Islet of Langerhans (tissue), 1 donor: ENCODE measurements around the gene CHI3L1.

Source experiments
- FAIRE-seq: peaks from one replicate; lab custom pipeline; 2011; peaks lifted over from hg19 to GRCh38; lab: Jason Lieb, UNC

Gene CHI3L1

GRCh38 chr1:203180611-203181330 is 5.7 kb downstream of the CHI3L1 start:
- no peak for FAIRE-seq

- no peak for FAIRE-seq
Observed at GRCh38 chr1:203179667-203180005, 6.9 kb downstream of the CHI3L1 start.

DNA sequence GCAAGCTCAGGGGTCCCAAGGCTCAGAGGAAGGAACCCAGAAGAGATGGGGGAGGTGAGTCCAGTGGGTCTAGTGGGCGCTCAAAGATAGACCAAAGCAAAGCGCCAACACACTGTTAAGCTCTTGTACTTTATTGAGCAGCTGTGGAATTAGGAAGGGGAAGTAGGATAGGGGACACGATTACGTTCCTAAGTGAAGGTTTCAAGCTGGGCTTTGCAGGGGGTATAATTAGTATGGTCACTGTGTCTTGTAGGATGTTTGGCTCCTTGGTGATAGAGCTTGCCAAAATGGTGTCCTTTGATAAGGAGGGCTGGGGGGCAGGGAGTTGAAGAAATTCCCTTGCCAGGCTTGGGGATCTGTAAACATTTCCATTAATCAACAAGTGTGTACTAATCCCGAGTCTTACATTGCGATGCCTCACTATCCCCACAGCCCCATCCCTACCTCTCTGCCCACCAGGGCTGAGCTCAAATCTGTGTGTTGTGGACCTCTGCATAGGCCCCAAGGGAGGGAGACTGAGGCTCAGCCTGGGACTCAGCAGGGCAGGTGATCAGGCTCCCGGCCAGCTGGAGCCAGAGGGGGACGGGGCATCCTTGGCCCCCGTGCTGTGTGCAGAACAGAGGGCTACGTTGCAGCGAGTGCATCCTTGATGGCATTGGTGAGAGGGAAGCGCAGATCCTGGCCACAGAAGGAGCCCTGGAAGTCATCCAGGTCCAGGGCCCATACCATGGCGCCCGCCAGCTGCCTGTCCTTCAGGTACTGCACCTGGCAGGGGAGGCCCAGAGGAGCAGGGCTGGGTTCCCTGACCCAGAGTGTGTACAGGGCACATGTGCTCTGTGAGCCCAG is 7.5 kb downstream of the CHI3L1 start:
- no peak for FAIRE-seq

DNA sequence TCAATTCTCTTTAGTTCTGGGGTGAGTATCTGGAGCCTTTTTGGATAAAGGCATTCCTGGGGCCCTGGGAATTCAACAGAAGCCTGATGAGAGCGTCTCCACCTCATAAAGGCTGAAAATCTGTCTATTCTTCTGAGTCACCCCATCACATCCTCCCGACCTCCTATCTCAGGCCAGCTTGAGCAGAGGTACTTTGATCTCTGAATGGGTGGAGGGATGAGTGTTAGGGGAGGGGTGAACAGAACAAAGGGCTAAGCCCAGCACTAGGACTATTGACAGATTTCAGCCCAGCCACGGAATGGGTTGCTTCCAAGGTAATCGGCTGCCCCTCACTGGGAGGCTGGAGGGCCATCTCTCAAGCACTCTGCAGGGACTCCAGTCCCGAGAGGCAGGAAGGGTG is 8.4 kb downstream of the CHI3L1 start:
- no peak for FAIRE-seq

GRCh38 chr1:203177470-203178039 is 8.9 kb downstream of the CHI3L1 start:
- FAIRE-seq, result no peak

- no peak for FAIRE-seq
Observed at GRCh38 chr1:203177036-203177405, 9.5 kb downstream of the CHI3L1 start.

DNA sequence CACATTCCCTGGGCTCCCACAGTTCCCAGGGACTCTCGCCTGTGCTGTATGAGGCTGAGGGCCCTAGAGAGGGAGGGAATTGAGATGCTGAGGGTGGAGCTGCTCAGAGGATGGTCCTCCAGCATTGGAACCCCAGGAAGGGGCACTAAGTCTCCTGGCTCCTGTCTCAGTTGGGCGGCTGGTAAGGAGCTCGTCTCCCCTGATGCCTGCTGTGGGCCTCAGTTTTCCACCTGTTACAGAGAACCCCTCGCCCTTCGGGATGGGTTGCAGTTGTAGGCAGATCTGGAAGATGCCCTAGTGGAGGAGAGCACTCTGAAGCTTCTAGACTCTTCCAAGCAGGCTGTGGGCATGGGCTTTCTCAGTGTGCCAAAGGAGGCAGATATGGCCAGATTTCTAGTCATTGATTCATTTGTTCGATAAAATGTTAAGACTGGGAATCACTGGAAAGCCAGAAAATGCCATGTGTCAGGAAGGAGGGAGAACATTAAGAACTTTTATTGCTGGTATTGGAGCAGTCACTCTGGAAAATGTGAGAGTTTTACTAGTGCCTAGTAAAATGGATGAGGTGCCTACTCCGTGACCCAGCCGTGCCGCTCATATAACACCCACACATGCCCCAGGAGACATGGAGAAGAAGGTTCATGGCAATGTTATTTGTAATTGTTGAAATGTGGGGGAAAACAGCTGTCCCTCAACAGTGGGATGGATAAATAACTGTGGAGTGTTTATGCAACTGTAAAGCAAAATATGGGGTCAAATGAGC is 10.1 kb downstream of the CHI3L1 start:
- no peak for FAIRE-seq

- no peak for FAIRE-seq
Observed at GRCh38 chr1:203175827-203176241, 10.7 kb downstream of the CHI3L1 start.

DNA sequence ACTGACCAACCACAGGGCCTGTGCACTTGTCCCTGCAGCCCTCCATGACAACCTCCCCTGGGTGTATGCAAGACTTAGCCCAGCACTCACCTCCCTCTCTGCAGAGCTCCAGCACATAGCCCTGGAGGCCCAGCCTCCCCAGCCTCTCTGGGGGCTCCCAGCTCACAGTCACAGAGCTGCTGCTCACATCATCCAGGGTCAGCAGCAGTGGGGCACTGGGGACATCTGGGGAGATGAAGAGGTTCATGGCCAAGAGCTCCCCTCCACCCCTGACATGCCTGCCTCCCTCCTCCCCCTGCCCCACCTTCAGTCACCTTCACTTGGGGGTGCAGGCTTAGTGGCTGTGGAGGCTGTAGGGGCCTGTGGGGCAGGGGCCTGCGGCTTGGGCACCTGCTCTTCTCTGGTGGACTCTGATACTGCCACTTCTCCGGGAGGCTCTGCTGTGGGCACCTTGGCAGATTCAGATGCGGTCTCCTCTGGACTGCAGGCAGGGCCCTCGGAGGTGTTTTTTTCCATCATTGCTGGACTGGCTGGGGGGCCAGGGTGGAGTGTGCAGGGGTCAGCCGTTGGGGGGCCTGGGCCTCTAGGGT is 11.2 kb downstream of the CHI3L1 start, which contains the start of gene MYBPH:
MYBPH (minus strand) TSS at position 590 of the 590 bp plus-strand sequence; CDS start at position 519, 71 bp downstream.
- FAIRE-seq, result no peak

DNA sequence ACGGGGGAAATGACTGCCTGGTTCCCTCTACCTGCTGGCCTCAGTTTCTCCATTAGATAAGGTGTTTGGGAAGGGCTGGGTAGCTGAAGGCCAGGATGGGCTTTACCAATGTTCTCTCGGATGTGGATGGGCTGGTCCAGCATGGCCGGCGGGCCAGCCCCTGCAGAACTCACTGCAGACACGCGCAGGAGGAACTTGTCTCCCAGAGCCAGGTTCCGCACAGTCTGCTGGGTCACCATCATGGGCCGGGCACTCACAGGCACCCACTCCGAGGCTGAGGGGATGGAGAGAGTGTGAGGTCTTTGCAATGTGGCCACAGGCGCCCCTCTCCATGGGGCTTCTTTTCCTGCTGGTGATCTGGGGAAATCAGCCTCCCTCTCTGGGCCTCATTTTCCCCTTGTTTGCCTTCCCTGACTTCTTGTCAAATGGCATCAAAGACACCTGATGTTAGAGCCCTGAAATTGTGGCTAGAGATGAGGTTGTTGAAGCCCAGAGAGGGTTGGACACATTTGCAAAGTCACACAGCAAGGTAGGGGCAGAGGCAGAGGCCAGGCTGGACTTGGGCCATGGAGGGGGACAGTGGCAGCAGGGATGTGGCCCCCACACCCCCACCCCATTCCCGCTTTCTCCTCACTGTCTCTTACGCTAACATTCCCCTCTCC is 12.0 kb downstream of the CHI3L1 start:
- FAIRE-seq, result no peak

- no peak for FAIRE-seq
Observed at GRCh38 chr1:203173566-203173965, 12.9 kb downstream of the CHI3L1 start.

GRCh38 chr1:203173011-203173555 is 13.4 kb downstream of the CHI3L1 start:
- FAIRE-seq, result no peak

- no peak for FAIRE-seq
Observed at GRCh38 chr1:203172184-203173010, 14.1 kb downstream of the CHI3L1 start.

DNA sequence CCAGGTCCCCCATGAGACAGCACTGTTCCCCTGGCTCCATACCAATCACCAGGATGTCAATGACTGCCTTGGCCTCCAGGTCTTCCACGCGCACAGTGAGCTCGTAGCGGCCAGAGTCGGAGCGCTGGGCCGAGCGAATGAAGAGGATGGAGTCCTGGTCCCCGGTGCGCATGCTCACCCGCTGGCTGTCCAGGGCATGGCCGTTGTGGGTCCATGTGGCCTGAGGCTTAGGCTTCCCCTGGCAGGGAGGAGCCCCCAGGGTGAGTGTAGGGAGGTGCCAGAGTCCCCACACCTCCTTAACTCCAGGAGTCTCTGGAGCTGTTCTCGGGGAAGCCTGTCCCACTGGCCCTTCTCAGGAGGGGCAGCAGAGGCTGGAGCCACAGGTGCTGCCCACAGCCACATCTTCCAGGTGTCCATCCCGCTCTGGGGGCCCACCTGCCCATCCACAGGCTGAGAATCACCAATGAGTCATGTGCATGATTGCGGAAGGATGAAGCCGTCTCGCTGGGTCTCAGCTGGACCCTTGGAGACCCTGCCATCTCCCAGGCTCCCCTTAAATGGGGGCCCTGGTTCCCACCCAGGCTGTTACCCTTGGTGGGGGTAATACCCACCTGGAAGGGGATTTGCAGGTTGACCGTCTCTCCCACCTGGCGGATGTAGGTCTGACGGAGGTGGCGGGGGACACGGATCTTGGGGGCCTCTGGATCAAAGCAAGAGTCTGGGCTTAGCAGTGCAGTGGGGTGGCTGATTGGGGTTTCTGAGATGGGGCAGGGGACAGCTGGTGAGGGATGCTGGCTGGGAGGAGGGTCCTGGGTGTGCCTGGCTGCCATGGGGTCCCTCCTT is 14.9 kb downstream of the CHI3L1 start:
- no peak for FAIRE-seq

- FAIRE-seq, result no peak
Observed at GRCh38 chr1:203170625-203171330, 15.7 kb downstream of the CHI3L1 start.

DNA sequence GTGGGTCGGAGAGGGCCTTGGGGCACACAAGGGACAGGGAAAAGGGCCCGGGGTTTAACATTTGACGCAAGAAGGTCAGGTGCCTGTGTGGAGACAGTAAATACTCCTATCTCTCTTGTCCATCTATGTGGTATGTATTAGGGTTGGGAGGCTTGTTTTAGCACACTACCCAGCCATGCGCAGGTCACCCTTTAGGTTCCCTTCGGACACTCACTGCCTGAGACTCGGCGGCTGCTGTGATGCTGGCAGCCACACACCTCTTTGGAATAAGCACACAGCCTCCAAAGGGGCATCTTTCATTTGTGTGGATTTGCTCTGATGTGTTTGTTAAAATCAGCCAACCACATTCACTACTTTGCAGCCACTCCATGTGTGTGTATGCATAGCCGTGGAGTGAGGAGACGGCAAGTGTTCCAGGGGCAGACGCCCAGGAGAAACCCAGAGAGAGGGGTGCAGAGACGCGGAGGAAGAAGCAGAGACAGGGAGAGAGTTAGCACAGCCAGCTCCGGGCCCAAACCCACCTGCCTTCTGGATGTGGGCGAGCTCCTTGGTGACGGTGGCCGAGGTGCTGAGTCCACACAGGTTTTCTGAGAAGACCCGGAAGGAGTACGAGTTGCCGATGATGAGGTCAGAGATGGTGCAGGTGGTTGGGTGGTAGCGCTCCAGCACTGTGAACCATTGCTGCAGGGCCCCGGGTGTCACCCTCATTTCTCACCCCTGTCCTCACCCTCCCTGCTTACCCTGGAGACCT is 16.6 kb downstream of the CHI3L1 start:
- FAIRE-seq, result no peak

DNA sequence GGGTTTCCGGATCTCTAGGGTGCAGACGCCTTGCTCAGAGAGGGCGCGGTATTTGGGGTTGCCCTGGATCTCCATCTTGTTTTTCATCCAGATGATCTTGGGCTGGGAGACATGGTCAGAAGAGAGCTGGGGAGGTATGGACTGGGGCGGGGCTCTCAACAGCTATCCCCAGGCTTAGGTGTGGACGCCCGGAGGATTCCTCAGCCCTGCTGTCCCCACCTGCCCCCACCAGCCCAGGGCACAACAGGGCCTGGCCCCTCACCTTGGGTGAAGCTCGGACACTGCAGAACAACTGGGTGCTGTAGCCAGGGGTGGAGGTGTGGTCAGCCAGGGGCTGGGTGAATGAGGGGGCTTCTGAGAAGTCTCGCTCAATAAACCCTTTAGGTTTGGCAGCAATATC is 17.5 kb downstream of the CHI3L1 start:
- FAIRE-seq, result no peak

DNA sequence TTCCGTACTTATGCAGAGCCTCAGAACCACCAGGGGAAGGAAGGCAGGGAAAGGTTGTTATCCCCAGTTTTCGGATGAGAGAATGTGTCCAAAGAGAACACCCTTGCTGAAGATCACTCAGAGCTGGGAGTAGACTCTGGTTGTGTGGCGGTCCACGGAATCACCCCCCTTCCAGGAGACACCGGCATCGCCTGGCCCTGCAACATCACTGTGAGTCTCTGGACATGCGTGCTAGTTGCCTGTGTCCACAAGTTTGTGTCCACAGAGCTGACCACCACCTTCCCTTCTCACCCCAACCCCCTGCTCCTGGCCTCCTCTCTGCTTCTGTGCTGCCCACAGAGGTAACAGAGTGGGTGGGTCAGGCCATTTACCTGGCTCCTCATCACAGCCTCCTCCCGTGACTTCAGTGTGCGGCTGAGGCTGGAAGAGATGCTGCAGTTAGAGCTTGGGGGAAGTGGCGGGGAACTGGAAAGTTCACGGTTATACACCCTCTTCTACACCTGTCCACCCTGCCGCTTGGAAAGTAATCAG is 18.2 kb downstream of the CHI3L1 start:
- no peak for FAIRE-seq
